Measurements from ENCODE around the gene OSBPL6.
"Not testable (repeated sequence)": the region's sequence is repeated elsewhere in the genome, so short reads cannot be mapped to it uniquely, and the experiment has no call there.

Gene OSBPL6

DNA sequence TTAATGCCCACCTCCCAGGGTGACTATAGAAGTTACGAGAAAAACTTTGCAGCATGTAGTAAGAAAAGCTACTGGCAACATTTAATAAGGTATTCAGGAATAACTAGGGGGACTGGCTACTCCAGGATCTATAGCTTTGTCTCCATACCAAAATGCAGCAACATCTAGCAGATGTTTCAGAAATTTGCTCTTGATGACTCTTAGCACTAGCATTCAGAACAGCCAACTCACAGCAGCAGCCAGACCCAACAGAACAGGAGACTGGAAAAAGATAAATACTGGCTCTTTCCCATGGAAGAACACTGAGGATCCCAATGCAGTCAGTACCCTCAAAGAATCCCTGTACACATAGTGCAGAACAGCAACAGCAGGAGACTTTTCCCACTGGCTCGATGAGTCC, 151.6 kb downstream of the OSBPL6 start:
- peak; percentile 8 for DNase-seq (ENCODE audit: low read depth, low spot score)
- H3K4me3 ChIP-seq (ENCODE audit: low read depth, low read length): no peak overlapping the region
- in situ Hi-C loops (cut with HindIII; ENCODE audit: low sequenced_read_pairs): no loop called here
- TF ChIP-seq, protein P1, sequence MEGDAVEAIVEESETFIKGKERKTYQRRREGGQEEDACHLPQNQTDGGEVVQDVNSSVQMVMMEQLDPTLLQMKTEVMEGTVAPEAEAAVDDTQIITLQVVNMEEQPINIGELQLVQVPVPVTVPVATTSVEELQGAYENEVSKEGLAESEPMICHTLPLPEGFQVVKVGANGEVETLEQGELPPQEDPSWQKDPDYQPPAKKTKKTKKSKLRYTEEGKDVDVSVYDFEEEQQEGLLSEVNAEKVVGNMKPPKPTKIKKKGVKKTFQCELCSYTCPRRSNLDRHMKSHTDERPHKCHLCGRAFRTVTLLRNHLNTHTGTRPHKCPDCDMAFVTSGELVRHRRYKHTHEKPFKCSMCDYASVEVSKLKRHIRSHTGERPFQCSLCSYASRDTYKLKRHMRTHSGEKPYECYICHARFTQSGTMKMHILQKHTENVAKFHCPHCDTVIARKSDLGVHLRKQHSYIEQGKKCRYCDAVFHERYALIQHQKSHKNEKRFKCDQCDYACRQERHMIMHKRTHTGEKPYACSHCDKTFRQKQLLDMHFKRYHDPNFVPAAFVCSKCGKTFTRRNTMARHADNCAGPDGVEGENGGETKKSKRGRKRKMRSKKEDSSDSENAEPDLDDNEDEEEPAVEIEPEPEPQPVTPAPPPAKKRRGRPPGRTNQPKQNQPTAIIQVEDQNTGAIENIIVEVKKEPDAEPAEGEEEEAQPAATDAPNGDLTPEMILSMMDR (IDR thresholded peaks at IDR 0.05; ENCODE audit: low read depth, low read length): no peak

DNA sequence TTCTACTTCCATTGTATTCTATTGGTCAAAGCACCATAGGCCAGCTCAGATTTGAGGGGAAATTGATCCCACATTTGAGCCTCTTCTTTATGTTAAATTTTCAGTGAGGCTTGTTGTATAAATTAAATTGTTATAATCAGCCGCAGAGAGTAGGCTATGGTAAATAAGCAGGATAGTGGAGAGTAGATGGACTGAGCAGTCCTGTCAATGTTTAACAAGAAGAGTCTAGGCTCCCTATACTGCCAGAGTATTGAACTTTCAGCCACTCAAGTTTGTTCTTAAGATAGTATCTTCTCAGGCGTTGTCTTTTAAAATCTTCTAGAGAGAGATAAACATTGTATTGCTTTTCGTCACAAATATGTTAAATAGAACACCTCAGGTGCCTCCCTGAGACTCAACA, 155.7 kb downstream of the OSBPL6 start:
- in situ Hi-C loops (cut with HindIII; ENCODE audit: low sequenced_read_pairs): no loop called here
- no peak overlapping the region for H3K4me3 ChIP-seq (ENCODE audit: low read depth, low read length)
- no peak for DNase-seq (ENCODE audit: low read depth, low spot score)
- TF ChIP-seq, protein P1 (IDR thresholded peaks at IDR 0.05; ENCODE audit: low read depth, low read length): no peak

DNA sequence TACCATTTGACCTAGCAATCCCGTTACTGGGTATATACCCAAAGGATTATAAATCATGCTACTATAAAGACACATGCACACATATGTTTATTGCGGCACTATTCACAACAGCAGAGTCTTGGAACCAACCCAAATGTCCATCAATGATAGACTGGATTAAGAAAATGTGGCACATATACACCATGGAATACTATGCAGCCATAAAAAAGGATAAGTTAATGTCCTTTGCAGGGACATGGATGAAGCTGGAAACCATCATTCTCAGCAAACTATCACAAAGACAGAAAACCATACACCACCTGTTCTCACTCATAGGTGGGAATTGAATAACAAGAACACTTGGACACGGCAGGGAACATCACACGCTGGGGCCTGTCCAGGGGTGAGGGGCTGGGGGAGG, 163.4 kb downstream of the OSBPL6 start:
- H3K4me3 ChIP-seq (ENCODE audit: low read depth, low read length); DNase-seq (ENCODE audit: low read depth, low spot score); in situ Hi-C loops (cut with HindIII; ENCODE audit: low sequenced_read_pairs): not testable (repeated sequence)

DNA sequence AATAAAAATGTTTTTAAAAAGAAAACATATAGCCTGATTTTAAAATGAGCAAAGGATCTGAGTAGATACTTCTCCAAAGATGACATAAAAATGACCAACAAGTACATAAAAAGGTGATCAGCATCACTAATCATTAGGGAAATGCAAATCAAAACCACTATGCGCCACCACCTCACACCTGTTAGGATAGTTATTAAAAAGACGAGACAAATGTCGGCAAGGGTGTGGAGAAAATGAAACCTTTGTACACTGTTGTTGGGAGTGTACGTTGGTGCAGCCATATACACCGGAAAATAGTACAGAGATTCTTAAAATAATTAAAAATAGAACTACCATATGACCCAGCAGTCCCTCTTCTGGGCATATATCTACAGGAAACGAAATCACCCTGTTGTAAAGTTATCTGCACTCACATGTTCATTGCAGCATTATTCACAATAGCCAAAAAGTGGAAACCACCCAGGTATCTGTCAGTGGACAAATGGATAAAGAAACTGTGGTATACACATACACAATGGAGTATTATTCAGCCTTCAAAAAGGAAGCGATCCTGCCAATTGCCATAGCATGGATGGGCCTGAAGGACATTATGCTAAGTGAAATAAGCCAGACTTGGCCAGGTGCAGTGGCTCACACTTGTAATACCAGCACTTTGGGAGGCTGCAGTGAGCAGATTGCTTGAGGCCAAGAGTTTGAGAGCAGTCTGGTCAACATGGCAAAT, 165.0 kb downstream of the OSBPL6 start:
- no peak overlapping the region for H3K4me3 ChIP-seq (ENCODE audit: low read depth, low read length)
- no peak for DNase-seq (ENCODE audit: low read depth, low spot score)
- in situ Hi-C loops (cut with HindIII; ENCODE audit: low sequenced_read_pairs): no loop called here
- TF ChIP-seq, protein P1 (IDR thresholded peaks at IDR 0.05; ENCODE audit: low read depth, low read length): no peak

DNA sequence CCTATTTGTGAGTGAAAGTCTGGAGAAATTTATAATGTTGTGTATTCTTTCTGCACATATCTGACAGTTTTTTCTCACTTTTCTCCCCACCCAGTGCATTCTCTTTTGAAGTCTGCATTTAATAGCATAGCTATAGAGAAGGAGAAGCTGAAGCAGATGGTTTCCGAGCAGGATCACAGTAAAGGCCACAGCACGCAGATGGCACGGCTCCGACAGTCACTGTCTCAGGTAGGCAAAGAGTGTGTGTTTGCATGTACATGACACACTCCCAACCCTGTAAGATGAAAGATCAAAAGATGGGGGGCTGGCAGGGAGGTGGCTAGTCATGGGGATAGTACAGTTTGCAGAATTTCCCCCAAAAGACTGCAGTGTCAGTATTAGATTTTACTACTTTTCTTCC, 167.3 kb downstream of the OSBPL6 start:
- in situ Hi-C loops (cut with HindIII; ENCODE audit: low sequenced_read_pairs): no loop called here
- TF ChIP-seq, protein P1 (IDR thresholded peaks at IDR 0.05; ENCODE audit: low read depth, low read length): no peak
- no peak overlapping the region for H3K4me3 ChIP-seq (ENCODE audit: low read depth, low read length)
- no peak for DNase-seq (ENCODE audit: low read depth, low spot score)

DNA sequence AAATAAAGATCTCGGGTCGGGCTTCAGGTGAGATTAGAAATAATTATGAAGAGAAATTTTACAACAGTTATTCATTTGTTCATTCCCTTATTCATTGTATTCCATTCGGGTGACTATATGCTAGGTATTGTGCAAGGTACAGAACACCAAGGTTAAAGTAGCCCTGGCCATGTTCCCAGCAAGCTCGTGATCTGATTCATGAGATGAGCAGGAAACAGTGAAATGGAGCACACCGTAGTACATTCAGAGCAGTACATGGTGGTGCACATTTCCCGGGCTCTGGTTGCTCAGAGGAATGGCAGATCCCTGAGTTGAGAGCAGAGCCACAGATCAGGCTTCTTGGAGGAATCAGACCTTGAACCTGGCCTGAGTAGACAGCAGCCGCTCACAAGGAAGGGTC, 168.9 kb downstream of the OSBPL6 start:
- TF ChIP-seq, protein P1 (IDR thresholded peaks at IDR 0.05; ENCODE audit: low read depth, low read length): no peak
- in situ Hi-C loops (cut with HindIII; ENCODE audit: low sequenced_read_pairs): no loop called here
- DNase-seq (ENCODE audit: low read depth, low spot score): no peak

DNA sequence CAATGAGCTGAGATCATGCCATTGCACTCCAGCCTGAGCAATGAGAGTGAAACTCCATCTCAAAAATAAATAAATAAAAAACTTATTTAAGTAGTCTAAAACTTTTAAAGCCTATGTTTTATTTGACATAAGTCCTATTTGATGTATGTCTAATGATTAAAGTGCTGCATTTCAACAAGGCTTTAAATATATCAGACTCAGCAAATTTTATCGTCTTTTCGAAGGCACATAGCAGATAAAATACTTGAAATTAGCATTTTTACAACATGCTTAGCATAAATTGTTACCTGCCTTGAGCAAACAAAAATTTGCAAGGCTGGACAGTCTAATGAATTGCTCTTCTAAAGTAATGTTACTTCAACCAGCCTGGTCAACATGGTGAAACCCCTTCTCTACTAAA, 170.8 kb downstream of the OSBPL6 start:
- DNase-seq (ENCODE audit: low read depth, low spot score): no peak
- H3K4me3 ChIP-seq (ENCODE audit: low read depth, low read length): no peak overlapping the region
- TF ChIP-seq, protein P1 (IDR thresholded peaks at IDR 0.05; ENCODE audit: low read depth, low read length): no peak
- in situ Hi-C loops (cut with HindIII; ENCODE audit: low sequenced_read_pairs): no loop called here

More for the DNA sequence above, 168.9 kb downstream of the OSBPL6 start:
- H3K4me3 ChIP-seq (ENCODE audit: low read depth, low read length): no peak overlapping the region
